K562 (cell line): ENCODE results near the gene NFATC2. TPM values are rescaled to one million over a fixed set of nuclear protein-coding genes. Genes with fewer than 3 reads are reported as not detected.

Experiments used
- CTCFL ChIP-seq: IDR thresholded peaks from 2 replicates; pipeline ENCODE4 v1.6.1; 2011; ENCODE audit warnings: borderline replicate concordance, low read depth, mild to moderate bottlenecking, moderate library complexity, low read length; ENCODE audit not compliant: insufficient read depth, poor library complexity, severe bottlenecking
- ELF2 ChIP-seq: fragments of 250-450 bp; sonication (Bioruptor Pico); IDR thresholded peaks from 2 replicates; pipeline ENCODE4 v1.5.0; 2021; ENCODE audit warnings: mild to moderate bottlenecking
- NONO ChIP-seq, 2 experiments: fragments of 200-400 bp in 1 of 2; fragments of 450-650 bp in 1 of 2; formaldehyde crosslinking in 1 of 2; IDR thresholded peaks; 2 replicates each; pipeline ENCODE4 v1.6.1; 2017; ENCODE audit warnings: low read depth in 2 of 2, mild to moderate bottlenecking in 2 of 2, moderate library complexity in 2 of 2, low read length in 1 of 2
- POLR2AphosphoS5 ChIP-seq: IDR thresholded peaks from 2 replicates; pipeline ENCODE4 v1.6.1; 2011; ENCODE audit warnings: mild to moderate bottlenecking, low read depth, low read length, moderate library complexity; ENCODE audit not compliant: control insufficient read depth, insufficient read depth
- SRSF9 ChIP-seq: fragments of 200-400 bp; formaldehyde crosslinking; IDR thresholded peaks from 2 replicates; pipeline ENCODE4 v1.6.1; 2017; ENCODE audit warnings: low read depth, low read length, borderline replicate concordance
- ZNF395 ChIP-seq: fragments of 200-800 bp; sonication (Bioruptor generic); IDR thresholded peaks from 2 replicates; pipeline ENCODE4 v1.6.1; 2017; ENCODE audit warnings: missing genetic modification characterization, missing compliant biosample characterization
- ZNF695 ChIP-seq: fragments of 450-650 bp; formaldehyde crosslinking; IDR thresholded peaks from 2 replicates; pipeline ENCODE4 v1.4.0; 2020; ENCODE audit warnings: mild to moderate bottlenecking, moderate library complexity
- polyA plus RNA-seq, 8 experiments: library from polyadenylated mRNA; depleted of rRNA in 4 of 8; stranded (reverse) in 5 of 8; unstranded in 3 of 8; fragments of >200 nt; fragmentation: Nextera tagmentation in 2 of 8; fragmentation: Illumina TruSeq in 1 of 8; extraction: Ambion mirVana in 2 of 8; extraction: Trizol in 1 of 8; gene quantifications; 2 replicates each; pipeline versions ENCODE4 v1.2.1 to v1.2.3, GENCODE V29; 2011 to 2014; ENCODE audit warnings: inconsistent platforms in 1 of 8, missing spikeins in 1 of 8
- total RNA-seq, 7 experiments: library from RNA; depleted of rRNA in 6 of 7; stranded (reverse); fragments of >200 nt in 6 of 7; fragmentation: Illumina TruSeq in 2 of 7; extraction: Trizol in 2 of 7; gene quantifications; 2 replicates each; pipeline versions ENCODE4 v1.2.1 to v1.2.3, GENCODE V29; 2011 to 2021; ENCODE audit warnings: low replicate concordance in 1 of 7

Gene NFATC2
- total and polyA plus RNA-seq, 9 of the 15 experiments (the other 6 are each of a cell fraction or from before 2014, with no cell fraction given), result 1.9 to 11.2 (median 3.0) TPM

- TF ChIP-seq CTCFL (no peak), POLR2AphosphoS5 (no peak), SRSF9 (no peak), ZNF695 (CRISPR knock-in tag) (no peak), ZNF395 (no peak), NONO (IDR thresholded peaks at IDR 0.05; ENCODE audit: low read depth in 2 of 2, low read length in 1 of 2) (no peak), ELF2 (CRISPR knock-in tag) (no peak)
Observed at GRCh38 chr20:51514836-51515235, 27.7 kb downstream of the NFATC2 start (continued).
